CD14-positive monocyte (primary cell): ENCODE data around the gene KLHL17. TPM values are rescaled to one million over a fixed set of nuclear protein-coding genes. Genes with fewer than 3 reads are reported as not detected.

Experiments
- DNase-seq, 3 donors: peaks; one replicate each; pipeline ENCODE4 v3.0.0-alpha.2; 2011 to 2022
- H2AFZ ChIP-seq: 2 replicates; pipeline ENCODE4 v1.6.0; 2012; ENCODE audit warnings: mild to moderate bottlenecking, low read depth, low read length, inconsistent platforms; ENCODE audit not compliant: insufficient read depth, poor library complexity, severe bottlenecking
- H3K27ac ChIP-seq, 2 donors: 1 replicate in 1 of 2; 2 replicates in 1 of 2; pipeline ENCODE4 v1.5.1; 2012 to 2013; ENCODE audit warnings: low read length in 2 of 2, control low read depth in 1 of 2, inconsistent platforms in 1 of 2, low read depth in 1 of 2, mild to moderate bottlenecking in 1 of 2
- H3K27me3 ChIP-seq, 2 donors: one replicate each; pipeline versions ENCODE4 v1.6.0 to v1.6.1; 2011 to 2013; ENCODE audit warnings: low read length in 2 of 2; ENCODE audit not compliant: control insufficient read depth in 2 of 2, insufficient read depth in 2 of 2
- H3K36me3 ChIP-seq, 2 donors: replicated peaks in 1 of 2; 1 replicate in 1 of 2; 2 replicates in 1 of 2; pipeline versions ENCODE4 v1.5.1 to v1.6.1; 2012 to 2013; ENCODE audit warnings: low read length in 2 of 2, control low read depth in 1 of 2, inconsistent platforms in 1 of 2, mild to moderate bottlenecking in 1 of 2; ENCODE audit not compliant: insufficient read depth in 2 of 2, control insufficient read depth in 1 of 2
- H3K4me1 ChIP-seq, 2 donors: 1 replicate in 1 of 2; 2 replicates in 1 of 2; pipeline versions ENCODE4 v1.5.1 to v1.6.1; 2012 to 2013; ENCODE audit warnings: low read length in 2 of 2, control low read depth in 1 of 2, inconsistent platforms in 1 of 2, mild to moderate bottlenecking in 1 of 2, moderate library complexity in 1 of 2; ENCODE audit not compliant: insufficient read depth in 2 of 2, control insufficient read depth in 1 of 2
- H3K4me2 ChIP-seq: replicated peaks from 2 replicates; pipeline ENCODE3; 2012; ENCODE audit warnings: low read length, moderate library complexity, mild to moderate bottlenecking; ENCODE audit not compliant: poor library complexity, severe bottlenecking; ENCODE audit errors: extremely low read depth
- H3K4me3 ChIP-seq, 3 experiments: fragments of 200-600 bp in 1 of 3; sonication (generic) in 1 of 3; replicated peaks in 1 of 3; 1 replicate in 2 of 3; 2 replicates in 1 of 3; pipeline ENCODE4 v1.5.1; 2011 to 2013; ENCODE audit warnings: low read length in 3 of 3, mild to moderate bottlenecking in 3 of 3, control low read depth in 2 of 3, low read depth in 2 of 3, inconsistent platforms in 1 of 3, moderate library complexity in 1 of 3
- H3K79me2 ChIP-seq: 2 replicates; pipeline ENCODE4 v1.6.0; 2012; ENCODE audit warnings: mild to moderate bottlenecking, control low read depth, inconsistent platforms, low read length, moderate library complexity; ENCODE audit not compliant: insufficient read depth
- H3K9ac ChIP-seq: 2 replicates; pipeline ENCODE4 v1.6.0; 2017; ENCODE audit warnings: low read length, mild to moderate bottlenecking; ENCODE audit not compliant: insufficient read depth, poor library complexity, severe bottlenecking
- H3K9me3 ChIP-seq, 2 donors: replicated peaks in 1 of 2; 1 replicate in 1 of 2; 2 replicates in 1 of 2; pipeline versions ENCODE4 v1.5.1 to v1.6.1; 2012 to 2013; ENCODE audit warnings: low read length in 2 of 2, control low read depth in 1 of 2; ENCODE audit not compliant: control insufficient read depth in 1 of 2, insufficient read depth in 1 of 2
- H4K20me1 ChIP-seq: 2 replicates; pipeline ENCODE4 v1.6.0; 2012; ENCODE audit warnings: mild to moderate bottlenecking, low read length, control low read depth, moderate library complexity; ENCODE audit not compliant: insufficient read depth
- H3K27ac Mint-ChIP-seq, 7 donors: one replicate each; pipeline ENCODE4 v1.8.0; 2020; ENCODE audit warnings: mild to moderate bottlenecking in 7 of 7, mixed read lengths in 7 of 7, moderate library complexity in 6 of 7, inconsistent platforms in 2 of 7
- H3K27me3 Mint-ChIP-seq, 3 donors: one replicate each; pipeline ENCODE4 v1.8.0; 2021 to 2022; ENCODE audit warnings: low read depth in 3 of 3, mild to moderate bottlenecking in 3 of 3, mixed read lengths in 3 of 3, moderate library complexity in 3 of 3, inconsistent platforms in 1 of 3
- H3K36me3 Mint-ChIP-seq, 2 donors: one replicate each; pipeline ENCODE4 v1.8.0; 2020; ENCODE audit warnings: mixed read lengths in 2 of 2, inconsistent platforms in 1 of 2, mild to moderate bottlenecking in 1 of 2
- H3K4me1 Mint-ChIP-seq: one replicate; pipeline ENCODE4 v1.8.0; 2020; ENCODE audit warnings: mild to moderate bottlenecking, mixed read lengths
- H3K4me3 Mint-ChIP-seq, 2 donors: one replicate each; pipeline ENCODE4 v1.8.0; 2020; ENCODE audit warnings: mild to moderate bottlenecking in 2 of 2, mixed read lengths in 2 of 2, moderate library complexity in 1 of 2
- H3K9me3 Mint-ChIP-seq, 7 donors: one replicate each; pipeline ENCODE4 v1.8.0; 2020 to 2022; ENCODE audit warnings: mixed read lengths in 7 of 7, mild to moderate bottlenecking in 6 of 7, moderate library complexity in 6 of 7, inconsistent platforms in 2 of 7
- CTCF ChIP-seq: fragments of 200-600 bp; IDR thresholded peaks from one replicate; pipeline ENCODE4 v1.8.0; 2022; ENCODE audit warnings: antibody characterized with exemption, mild to moderate bottlenecking
- WGBS: methylation state at CpG from one replicate; pipeline ENCODE4 v1.1.5; 2013; ENCODE audit warnings: missing lambda C conversion rate; ENCODE audit not compliant: insufficient coverage; 5-methylcytosine and 5-hydroxymethylcytosine counted together
- intact Hi-C, 2 donors: fragments of 100-400 bp; cut with micrococcal nuclease; formaldehyde crosslinking; loops; one replicate each; pipeline versions ENCODE4 v1.15.0 to v1.15.1; 2023
- polyA plus RNA-seq, 3 donors: library from polyadenylated mRNA; depleted of rRNA in 1 of 3; unstranded in 2 of 3; stranded (reverse) in 1 of 3; fragments of 300-500 nt in 2 of 3; fragments of >200 nt in 1 of 3; fragmentation: Illumina TruSeq in 2 of 3; gene quantifications; 1 replicate in 2 of 3; 2 replicates in 1 of 3; pipeline ENCODE4 v1.2.3, GENCODE V29; 2012 to 2021

The KLHL17 gene
- polyA plus RNA-seq, 3 donors: 0.31 to 48.1 (median 0.71) TPM

GRCh38 chr1:913491-914130, 46.8 kb upstream of the KLHL17 start:
- Mint-ChIP-seq H3K27me3 (peaks cover 26 to 66% (median 29%) of the 10 kb centered on the region in 3 donors), H3K9me3 (peaks cover 0 to 5% (median 2%) of the 10 kb centered on the region in 7 donors), H3K4me3 (no peak overlapping the region), H3K27ac (no peak overlapping the region), H3K4me1 (peaks cover 10% of the 10 kb centered on the region), H3K36me3 (no peaks in the 10 kb centered on the region)
- no peak overlapping the region for H3K4me3 ChIP-seq
- WGBS: 93% methylated on average over 16 of the region's 16 CpGs
- no peaks in the 10 kb centered on the region for H3K4me1 ChIP-seq
- H3K27me3 ChIP-seq: peaks cover 0 to 18% of the 10 kb centered on the region in 2 donors
- no peaks in the 10 kb centered on the region for H3K79me2 ChIP-seq
- DNase-seq: no peak
- no peaks in the 10 kb centered on the region for H3K9me3 ChIP-seq
- no peak overlapping the region for H3K9ac ChIP-seq
- H4K20me1 ChIP-seq: no peaks in the 10 kb centered on the region
- no peak overlapping the region for H3K27ac ChIP-seq
- no peak overlapping the region for H3K4me2 ChIP-seq
- TF ChIP-seq CTCF: no peak
- H3K36me3 ChIP-seq: no peaks in the 10 kb centered on the region
- H2AFZ ChIP-seq: no peak overlapping the region
- intact Hi-C loops: no loop called here

GRCh38 chr1:914131-914890, 46.1 kb upstream of the KLHL17 start:
- no peaks in the 10 kb centered on the region for H4K20me1 ChIP-seq
- DNase-seq: no peak
- H3K9ac ChIP-seq: no peak overlapping the region
- Mint-ChIP-seq H3K4me3 (no peak overlapping the region), H3K9me3 (peaks cover 0 to 5% (median 2%) of the 10 kb centered on the region in 7 donors), H3K27me3 (peaks cover 31 to 71% (median 33%) of the 10 kb centered on the region in 3 donors), H3K27ac (no peak overlapping the region), H3K4me1 (peaks cover 10% of the 10 kb centered on the region), H3K36me3 (no peaks in the 10 kb centered on the region)
- no peak overlapping the region for H2AFZ ChIP-seq
- intact Hi-C loops: no loop called here
- 91% methylated on average over 11 of the region's 21 CpGs for WGBS
- TF ChIP-seq CTCF: no peak
- H3K4me2 ChIP-seq: no peak overlapping the region
- no peak overlapping the region for H3K27ac ChIP-seq
- H3K4me1 ChIP-seq: no peaks in the 10 kb centered on the region
- H3K79me2 ChIP-seq: no peaks in the 10 kb centered on the region
- H3K27me3 ChIP-seq: peaks cover 0 to 18% of the 10 kb centered on the region in 2 donors
- no peaks in the 10 kb centered on the region for H3K36me3 ChIP-seq
- H3K4me3 ChIP-seq: no peak overlapping the region
- H3K9me3 ChIP-seq: no peaks in the 10 kb centered on the region
